Sigmoid colon (tissue), 7 donors: ENCODE data around the gene ARHGAP10. TPM values are rescaled to one million over a fixed set of nuclear protein-coding genes. Genes with fewer than 3 reads are reported as not detected.

ENCODE experiments used
- DNase-seq: peaks from one replicate; pipeline ENCODE4 v3.0.0-alpha.2; 2019
- H3K27ac ChIP-seq, 4 donors: fragments of 200-600 bp; sonication (generic); one replicate each; pipeline ENCODE4 v1.5.1; 2016 to 2019; ENCODE audit warnings: mild to moderate bottlenecking in 1 of 4
- H3K27me3 ChIP-seq, 3 donors: fragments of 200-600 bp; sonication (generic); one replicate each; pipeline ENCODE4 v1.5.1; 2019; ENCODE audit warnings: mild to moderate bottlenecking in 1 of 3
- H3K36me3 ChIP-seq, 4 donors: fragments of 200-600 bp; sonication (generic); one replicate each; pipeline ENCODE4 v1.5.1; 2016 to 2019
- H3K4me1 ChIP-seq, 4 donors: fragments of 200-600 bp; sonication (generic); one replicate each; pipeline ENCODE4 v1.5.1; 2017 to 2019
- H3K4me3 ChIP-seq, 4 donors: fragments of 200-600 bp; sonication (generic); one replicate each; pipeline ENCODE4 v1.5.1; 2017 to 2019; ENCODE audit warnings: mild to moderate bottlenecking in 2 of 4, moderate library complexity in 1 of 4
- H3K9me3 ChIP-seq, 4 donors: fragments of 200-600 bp in 3 of 4; sonication (generic) in 3 of 4; one replicate each; pipeline versions ENCODE4 v1.5.1 to v1.6.1; 2013 to 2019
- CTCF ChIP-seq, 4 experiments: fragments of 450-650 bp in 3 of 4; fragments of 200-600 bp in 1 of 4; IDR thresholded peaks; one replicate each; pipeline ENCODE4 v1.5.1; 2016 to 2019; ENCODE audit warnings: antibody characterized with exemption in 4 of 4, mild to moderate bottlenecking in 3 of 4, moderate library complexity in 2 of 4
- EP300 ChIP-seq, 4 donors: sonication (generic); formaldehyde crosslinking; IDR thresholded peaks; one replicate each; pipeline ENCODE4 v1.6.1; 2017; ENCODE audit warnings: antibody characterized with exemption in 4 of 4
- POLR2A ChIP-seq, 2 donors: fragments of 450-650 bp; IDR thresholded peaks; one replicate each; pipeline ENCODE4 v1.6.1; 2016; ENCODE audit warnings: antibody characterized with exemption in 2 of 2, mild to moderate bottlenecking in 2 of 2, moderate library complexity in 2 of 2
- POLR2AphosphoS5 ChIP-seq, 4 donors: sonication (generic); formaldehyde crosslinking; IDR thresholded peaks; one replicate each; pipeline ENCODE4 v1.6.1; 2017; ENCODE audit warnings: antibody characterized with exemption in 4 of 4
- whole genome bisulfite sequencing, 2 donors: extraction: QIAGEN DNeasy Blood & Tissue Kit; methylation state at CpG; one replicate each; pipeline ENCODE4 v1.1.7; 2013; 5-methylcytosine and 5-hydroxymethylcytosine counted together
- intact Hi-C: fragments of 100-400 bp; cut with DNase I; formaldehyde crosslinking; loops from one replicate; pipeline ENCODE4 v1.15.1; 2023
- polyA plus RNA-seq, 3 donors: library from polyadenylated mRNA; stranded (reverse); fragments of 200-250 nt; gene quantifications; one replicate each; pipeline ENCODE4 v1.2.3, GENCODE V29; 2013
- total RNA-seq, 4 donors: library from RNA; depleted of rRNA; stranded (reverse); fragments of >200 nt; gene quantifications; one replicate each; pipeline ENCODE4 v1.1.0, GENCODE V29; 2016
- donor health status: healthy with polysubstance abuse.
- donor health status: Bipolar disorder and iron deficiency.
- donor health status: healthy.

The ARHGAP10 gene
- total and polyA plus RNA-seq, 7 donors: 3.0 to 158 (median 123) TPM

- intact Hi-C loops: no loop called here
- 64 to 77% methylated on average over 3 of the region's 3 CpGs for WGBS, 2 donors
- TF ChIP-seq POLR2A (IDR thresholded peaks at IDR 0.05) (no peak), POLR2AphosphoS5 (IDR thresholded peaks at IDR 0.05) (peak in 3 of 4 donors; percentile 7 to 48 (median 13))
- Histone ChIP-seq H3K4me1 (peaks cover 8 to 91% (median 87%) of the 10 kb centered on the region in 4 donors), H3K9me3 (no peaks in the 10 kb centered on the region), H3K27me3 (no peaks in the 10 kb centered on the region), H3K4me3 (no peak overlapping the region), H3K27ac (peak overlapping the region; percentile 80 to 96 (median 91)), H3K36me3 (peaks cover 0 to 13% (median 6%) of the 10 kb centered on the region in 4 donors)
- DNase-seq: no peak
Observed at GRCh38 chr4:147828331-147828905, 96.5 kb downstream of the ARHGAP10 start.

GRCh38 chr4:147829401-147830101 is 97.7 kb downstream of the ARHGAP10 start:
- DNase-seq: peak; percentile 94
- no peaks in the 10 kb centered on the region for H3K27me3 ChIP-seq
- peak overlapping the region; percentile 80 to 96 (median 91) for H3K27ac ChIP-seq
- intact Hi-C loops: no loop called here
- 75 to 78% methylated on average over 13 of the region's 13 CpGs for whole genome bisulfite sequencing, 2 donors
- TF ChIP-seq POLR2A (IDR thresholded peaks at IDR 0.05): peak in 1 of 2 donors; percentile 30
- no peak for TF ChIP-seq CTCF (IDR thresholded peaks at IDR 0.05)
- TF ChIP-seq POLR2AphosphoS5 (IDR thresholded peaks at IDR 0.05): peak; percentile 68 to 91 (median 86)
- TF ChIP-seq EP300 (IDR thresholded peaks at IDR 0.05): peak; percentile 78 to 98 (median 89)
- no peaks in the 10 kb centered on the region for H3K9me3 ChIP-seq
- H3K4me1 ChIP-seq: peaks cover 8 to 90% (median 83%) of the 10 kb centered on the region in 4 donors
- no peak overlapping the region for H3K4me3 ChIP-seq
- H3K36me3 ChIP-seq: peaks cover 0 to 6% (median 2%) of the 10 kb centered on the region in 4 donors

GRCh38 chr4:147830102-147830463 is 98.2 kb downstream of the ARHGAP10 start:
- Histone ChIP-seq H3K4me3 (no peak overlapping the region), H3K27ac (peak overlapping the region; percentile 80 to 96 (median 91)), H3K36me3 (peaks cover 0 to under 1% (median 0%) of the 10 kb centered on the region in 4 donors), H3K27me3 (no peaks in the 10 kb centered on the region), H3K9me3 (no peaks in the 10 kb centered on the region), H3K4me1 (peaks cover 8 to 90% (median 83%) of the 10 kb centered on the region in 4 donors)
- 80 to 86% methylated on average over 3 of the region's 3 CpGs for WGBS, 2 donors
- no peak for DNase-seq
- intact Hi-C loops: no loop called here
- TF ChIP-seq POLR2A (IDR thresholded peaks at IDR 0.05) (no peak), EP300 (IDR thresholded peaks at IDR 0.05) (no peak), CTCF (IDR thresholded peaks at IDR 0.05) (no peak), POLR2AphosphoS5 (IDR thresholded peaks at IDR 0.05) (no peak)

- Histone ChIP-seq H3K36me3 (no peaks in the 10 kb centered on the region), H3K4me3 (no peak overlapping the region), H3K4me1 (peaks cover 8 to 89% (median 82%) of the 10 kb centered on the region in 4 donors), H3K9me3 (no peaks in the 10 kb centered on the region), H3K27ac (peak overlapping the region; percentile 80 to 96 (median 91)), H3K27me3 (no peaks in the 10 kb centered on the region)
- TF ChIP-seq POLR2AphosphoS5 (IDR thresholded peaks at IDR 0.05) (peak; percentile 21 to 64 (median 54)), EP300 (IDR thresholded peaks at IDR 0.05) (peak in 2 of 4 donors; percentile 33 to 60), CTCF (IDR thresholded peaks at IDR 0.05) (no peak), POLR2A (IDR thresholded peaks at IDR 0.05) (no peak)
- 85 to 88% methylated on average over 3 of the region's 3 CpGs for WGBS, 2 donors
- DNase-seq: no peak
- intact Hi-C loops: no loop called here
Observed at GRCh38 chr4:147830987-147831386, 99.1 kb downstream of the ARHGAP10 start.

- Histone ChIP-seq H3K27me3 (no peaks in the 10 kb centered on the region), H3K4me1 (peaks cover 8 to 89% (median 78%) of the 10 kb centered on the region in 4 donors), H3K36me3 (no peaks in the 10 kb centered on the region), H3K27ac (peak overlapping the region; percentile 80 to 96 (median 91)), H3K9me3 (no peaks in the 10 kb centered on the region), H3K4me3 (no peak overlapping the region)
- intact Hi-C loops: no loop called here
- 44 to 46% methylated on average over 5 of the region's 5 CpGs for WGBS, 2 donors
- peak; percentile 79 for DNase-seq
- TF ChIP-seq POLR2AphosphoS5 (IDR thresholded peaks at IDR 0.05) (peak; percentile 28 to 79 (median 47)), EP300 (IDR thresholded peaks at IDR 0.05) (peak in 1 of 4 donors; percentile 70), POLR2A (IDR thresholded peaks at IDR 0.05) (no peak), CTCF (IDR thresholded peaks at IDR 0.05) (no peak)
Observed at GRCh38 chr4:147831551-147832171, 99.8 kb downstream of the ARHGAP10 start.
